Measurements from ENCODE around the gene ZBTB20.

Gene ZBTB20

DNA sequence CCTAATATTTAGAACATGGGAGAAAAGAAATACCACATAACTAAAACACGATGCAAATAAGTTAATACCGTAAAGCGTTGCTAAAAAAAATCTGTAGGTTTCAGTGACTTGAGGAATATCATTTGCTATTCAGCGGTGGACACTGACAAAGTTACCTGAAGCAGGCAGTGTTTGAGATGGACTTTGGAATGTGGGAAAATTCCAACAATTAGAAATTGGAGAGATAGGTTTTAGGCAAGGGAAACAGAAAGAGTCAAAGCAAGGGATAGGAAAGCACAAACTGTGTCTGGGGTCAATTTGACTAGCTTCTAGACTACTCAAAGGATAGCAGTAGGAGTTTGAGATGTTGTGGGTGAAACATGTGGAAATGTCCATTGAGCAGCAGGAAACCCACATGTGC lies 680.3 kb downstream of the ZBTB20 start:
- DNase-seq (ENCODE audit: low read depth) = no peak

GRCh38 chr3:114466251-114466650 lies 680.8 kb downstream of the ZBTB20 start:
- DNase-seq (ENCODE audit: low read depth) = no peak

DNA sequence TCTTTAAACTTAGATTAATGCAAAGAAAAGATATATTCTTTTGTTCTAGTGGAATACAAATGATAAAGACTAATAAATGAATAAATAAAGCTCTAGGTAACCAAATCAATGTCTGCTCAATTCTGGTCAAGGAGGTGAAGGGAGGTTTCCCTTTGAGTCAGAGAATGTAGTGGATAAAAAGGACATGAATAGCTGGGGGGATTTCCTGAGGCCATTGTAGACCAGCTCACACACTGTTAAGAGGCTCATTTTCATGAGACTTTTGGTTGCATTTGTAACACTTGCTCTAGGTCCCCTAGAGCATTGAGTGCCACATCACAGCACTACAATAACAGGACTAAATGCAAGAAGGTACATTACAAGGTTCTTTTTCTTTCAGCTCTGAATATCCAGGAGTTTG lies 682.5 kb downstream of the ZBTB20 start:
- no peak for DNase-seq (ENCODE audit: low read depth)

DNA sequence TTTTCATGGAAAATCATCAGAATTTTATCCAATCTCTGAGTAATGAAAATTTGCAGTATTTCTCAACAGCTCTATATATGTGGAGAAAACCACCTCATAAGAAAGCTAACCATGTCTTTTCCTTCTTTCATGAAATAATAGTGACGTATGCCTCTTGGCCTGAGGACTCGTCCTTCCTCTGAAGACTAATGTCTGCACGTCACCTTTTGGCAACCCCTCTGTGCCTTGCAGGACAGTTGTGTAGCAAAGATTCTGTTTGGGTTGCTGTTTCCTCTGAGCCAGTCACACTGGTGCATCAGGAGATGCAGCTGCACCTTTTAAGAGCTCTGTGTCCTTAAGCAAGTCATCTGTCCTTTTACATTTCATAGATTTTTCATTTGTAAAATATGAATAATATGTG lies 684.3 kb downstream of the ZBTB20 start:
- DNase-seq (ENCODE audit: low read depth) = no peak

DNA sequence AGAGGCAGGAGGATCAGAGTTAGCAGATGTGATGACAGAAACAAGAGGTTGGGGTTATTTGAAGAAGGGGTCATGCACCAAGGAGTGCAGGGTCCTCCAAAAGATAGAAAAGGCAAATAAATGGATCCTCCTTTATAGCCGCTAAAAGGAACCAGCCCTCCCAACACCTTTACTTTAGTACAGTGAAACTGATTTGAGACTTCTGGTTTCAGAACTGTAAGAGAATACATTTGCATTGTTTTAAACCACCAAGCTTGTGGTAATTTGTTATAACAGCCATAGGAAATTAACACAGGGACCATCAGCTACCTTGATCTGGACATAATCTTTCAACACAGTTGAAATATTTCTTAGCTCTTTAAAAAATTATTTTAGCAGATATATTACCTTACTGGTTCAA lies 686.6 kb downstream of the ZBTB20 start:
- no peak for DNase-seq (ENCODE audit: low read depth)

DNA sequence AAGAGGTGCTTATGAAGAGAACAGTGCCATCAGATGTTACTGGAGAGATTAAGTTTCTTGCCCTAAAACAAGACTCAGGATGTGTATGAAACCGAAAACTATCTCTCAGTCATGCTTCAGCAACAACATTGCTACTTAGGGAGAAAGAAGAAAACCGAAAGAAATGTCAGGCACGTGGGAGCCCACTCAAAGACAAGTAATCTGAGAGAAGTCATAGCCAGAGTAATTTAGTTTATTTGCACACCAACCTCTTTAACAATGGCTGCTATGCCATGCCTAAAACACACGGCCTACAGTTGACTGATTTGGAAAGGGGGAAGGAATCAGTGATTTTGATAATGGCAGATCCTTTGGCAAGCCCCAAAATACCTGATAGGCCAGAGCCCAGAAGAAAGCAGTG lies 690.3 kb downstream of the ZBTB20 start:
- no peak for DNase-seq (ENCODE audit: low read depth)

DNA sequence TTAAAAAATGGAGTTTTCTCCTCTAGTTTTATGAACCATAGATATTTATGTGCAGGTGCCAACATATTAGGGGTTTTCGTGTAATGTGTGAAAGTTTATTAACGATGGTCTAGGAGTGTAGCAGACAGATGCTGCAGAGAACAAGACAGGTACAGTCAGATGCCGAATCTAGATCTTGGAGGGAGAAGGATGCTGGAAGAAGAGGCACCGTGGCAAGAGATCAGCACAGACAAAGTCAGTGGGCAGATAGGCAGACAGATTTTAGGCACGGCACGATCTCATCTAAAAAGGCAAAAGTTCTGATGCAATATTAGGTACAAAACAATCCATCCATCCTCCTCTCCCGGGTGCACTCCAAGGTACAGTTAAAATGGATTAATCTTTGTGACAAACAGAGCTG lies 691.7 kb downstream of the ZBTB20 start:
- no peak for DNase-seq (ENCODE audit: low read depth)

DNA sequence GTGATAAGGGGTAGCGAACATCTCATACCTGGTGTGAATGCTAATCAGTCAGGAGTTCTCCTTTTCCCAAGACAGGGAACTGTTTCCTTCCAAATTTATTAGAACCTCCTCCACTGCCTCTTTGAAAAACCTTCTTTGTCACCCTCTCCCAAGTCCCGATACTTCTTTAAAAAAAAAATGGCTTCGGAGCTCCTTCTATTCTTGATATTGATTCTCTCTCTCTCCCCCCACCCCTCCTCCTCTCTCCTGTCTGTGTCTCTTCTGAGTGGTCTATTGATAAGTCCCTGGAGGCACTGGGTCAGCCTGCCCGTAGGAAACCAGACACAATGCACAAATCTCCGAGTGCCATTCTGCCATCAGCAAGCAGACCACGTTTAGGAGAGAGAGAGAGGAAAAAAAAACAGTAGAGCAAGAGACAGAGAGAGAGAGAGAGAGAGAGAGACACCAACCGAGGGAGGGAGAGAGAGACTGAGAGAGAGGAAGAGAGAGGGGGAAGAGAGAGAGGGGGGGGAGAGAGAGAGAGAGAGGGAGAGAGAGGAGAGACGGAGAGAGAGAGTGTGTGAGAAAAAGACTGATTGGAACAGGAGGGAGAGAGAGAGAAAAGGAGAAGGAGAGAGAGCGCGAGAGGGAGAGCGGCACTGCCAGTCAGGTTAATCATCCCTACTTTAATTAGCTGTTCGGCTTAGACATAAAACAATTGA lies 692.4 kb downstream of the ZBTB20 start:
- no peak for DNase-seq (ENCODE audit: low read depth)

DNA sequence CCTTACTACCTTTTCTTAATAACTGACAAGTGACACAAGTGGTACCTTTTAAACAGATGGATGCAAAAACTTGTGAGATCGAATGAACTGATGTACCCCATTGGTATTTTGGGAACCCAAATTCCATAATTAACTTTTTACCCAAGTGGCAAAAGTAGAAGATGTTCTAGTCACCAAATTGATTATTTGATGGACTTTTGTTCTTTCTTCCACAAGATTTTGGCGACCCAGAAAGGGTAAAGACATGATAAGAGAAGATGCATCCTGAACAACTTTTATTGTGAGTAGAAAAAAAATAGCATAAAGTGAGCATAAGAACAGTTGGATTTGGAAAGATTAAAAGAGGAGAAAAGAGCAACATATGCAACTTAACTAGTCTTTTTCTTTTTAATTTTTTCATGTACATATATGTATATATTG lies 693.7 kb downstream of the ZBTB20 start:
- no peak for DNase-seq (ENCODE audit: low read depth)

GRCh38 chr3:114452937-114453336 lies 694.2 kb downstream of the ZBTB20 start:
- no peak for DNase-seq (ENCODE audit: low read depth)

DNA sequence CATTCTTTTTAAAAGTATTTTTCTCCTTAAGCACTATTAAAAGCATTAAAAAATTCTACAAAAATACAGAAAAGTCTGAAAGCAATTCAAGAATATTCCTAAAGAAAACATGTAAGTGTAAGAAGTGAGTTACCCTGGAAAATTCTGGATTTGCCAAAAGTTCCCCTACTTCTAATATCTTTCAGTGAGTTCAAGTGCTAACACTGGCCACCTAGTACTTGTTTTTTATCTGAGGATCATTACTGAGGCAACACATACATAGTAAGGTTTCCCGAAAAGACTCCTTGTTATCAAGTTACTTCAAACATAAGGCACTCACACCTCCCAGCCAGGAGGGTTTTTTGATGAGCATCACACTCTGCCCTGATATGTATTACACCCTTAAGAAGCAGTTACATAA lies 694.8 kb downstream of the ZBTB20 start:
- no peak for DNase-seq (ENCODE audit: low read depth)

GRCh38 chr3:114451561-114452018 lies 695.5 kb downstream of the ZBTB20 start:
- DNase-seq (ENCODE audit: low read depth) = no peak

DNA sequence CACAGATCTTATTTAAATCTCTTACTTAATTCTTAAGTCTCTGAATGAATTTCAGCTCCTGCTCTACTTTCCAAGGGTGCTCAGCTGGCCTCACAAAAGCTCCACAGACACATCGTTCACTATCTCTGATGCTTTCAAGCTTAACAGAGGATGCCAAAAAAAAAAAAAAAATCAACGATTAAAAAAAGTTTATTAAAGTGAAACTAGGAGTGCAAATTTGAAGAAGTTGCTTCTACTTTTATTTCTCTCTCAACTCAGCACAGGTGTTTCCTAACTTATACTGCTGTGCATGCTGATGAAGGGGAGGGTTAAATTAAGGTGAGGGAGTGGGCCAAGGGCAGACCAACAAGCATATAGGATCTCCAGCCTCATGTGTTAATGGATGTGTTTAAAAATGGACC lies 696.0 kb downstream of the ZBTB20 start:
- DNase-seq (ENCODE audit: low read depth) = no peak

GRCh38 chr3:114450008-114450596 lies 697.0 kb downstream of the ZBTB20 start:
- DNase-seq (ENCODE audit: low read depth) = no peak

- DNase-seq (ENCODE audit: low read depth) = no peak
These were observed 697.6 kb downstream of the ZBTB20 start for GRCh38 chr3:114449271-114450007.

- DNase-seq (ENCODE audit: low read depth) = no peak
These were observed 699.1 kb downstream of the ZBTB20 start for GRCh38 chr3:114447950-114448479.

DNA sequence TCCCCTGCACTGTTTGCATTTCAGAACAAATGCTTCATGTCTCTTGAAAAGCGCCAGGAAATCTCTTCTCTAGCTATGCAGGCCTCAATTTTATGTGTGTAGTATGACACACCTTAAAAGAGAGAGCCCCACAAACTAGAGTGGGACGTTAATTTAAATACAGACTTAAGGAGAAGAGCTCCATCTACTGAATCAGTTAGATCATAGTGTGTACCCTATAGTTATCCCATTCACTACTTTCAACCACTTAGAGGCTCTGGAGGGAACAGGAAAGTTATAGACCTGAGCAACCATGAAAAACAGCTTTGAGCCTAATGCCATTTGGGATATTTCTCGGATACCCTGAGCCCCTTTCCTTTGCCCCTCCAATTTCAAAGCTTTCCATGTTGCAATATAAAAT lies 699.5 kb downstream of the ZBTB20 start:
- DNase-seq (ENCODE audit: low read depth) = no peak

DNA sequence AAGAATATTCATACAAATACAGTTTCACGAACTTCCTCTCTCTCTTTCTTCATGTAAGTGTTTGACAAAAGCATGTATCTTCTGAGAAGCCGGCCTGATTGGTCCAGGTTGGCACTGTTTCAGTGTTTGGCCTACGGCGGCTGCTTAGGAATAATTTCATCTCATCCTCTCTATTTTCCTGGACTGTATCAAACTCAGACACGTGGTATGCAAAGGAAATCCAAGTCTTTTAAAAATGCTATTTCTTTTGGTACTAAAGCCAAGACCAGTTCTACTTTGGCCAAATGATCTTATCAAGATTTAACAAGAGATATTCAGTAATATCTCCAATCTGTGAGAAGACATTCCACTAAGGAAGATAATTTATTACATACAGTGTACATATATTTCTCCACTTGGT lies 700.5 kb downstream of the ZBTB20 start:
- no peak for DNase-seq (ENCODE audit: low read depth)

GRCh38 chr3:114445233-114445632 lies 701.9 kb downstream of the ZBTB20 start:
- DNase-seq (ENCODE audit: low read depth) = no peak

GRCh38 chr3:114444216-114444615 lies 702.9 kb downstream of the ZBTB20 start:
- DNase-seq (ENCODE audit: low read depth) = no peak

DNA sequence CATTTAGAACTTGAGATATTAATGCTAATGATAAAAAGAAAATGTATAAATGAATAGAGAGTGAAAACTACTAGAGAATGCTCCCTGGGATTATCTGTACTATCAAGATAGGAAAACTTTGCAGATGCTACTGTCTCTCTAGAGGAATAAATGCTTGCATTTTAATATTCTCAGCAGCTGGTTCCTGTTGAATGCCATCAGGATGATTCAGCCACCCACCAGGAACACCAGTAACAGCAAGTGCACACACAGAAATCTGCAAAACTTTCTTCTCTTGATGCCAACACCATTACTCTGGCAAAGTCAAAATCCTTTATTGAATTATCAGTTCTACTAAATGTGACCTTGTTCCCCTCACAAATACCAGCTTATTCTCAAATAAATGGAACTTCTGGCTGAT lies 704.8 kb downstream of the ZBTB20 start:
- DNase-seq (ENCODE audit: low read depth) = no peak

DNA sequence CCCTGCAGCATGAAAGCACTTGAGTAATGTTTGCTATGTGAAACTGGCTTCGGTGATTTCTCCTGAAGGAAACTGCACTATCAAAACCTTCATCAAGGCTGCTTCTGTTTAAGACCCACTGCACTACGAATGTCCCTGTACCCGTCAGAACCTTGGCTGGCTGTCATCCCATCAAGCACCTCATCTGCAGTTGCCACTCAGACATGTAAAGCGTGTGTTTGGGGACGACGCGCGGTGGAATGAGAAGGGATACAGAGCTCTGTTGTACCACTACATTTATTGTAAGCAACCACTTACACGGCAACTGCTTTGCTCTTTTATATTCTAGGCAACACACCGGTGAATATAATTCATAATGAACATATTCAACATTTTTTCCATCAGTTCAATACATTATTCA lies 705.7 kb downstream of the ZBTB20 start:
- DNase-seq (ENCODE audit: low read depth) = no peak

GRCh38 chr3:114440700-114441099 lies 706.4 kb downstream of the ZBTB20 start:
- no peak for DNase-seq (ENCODE audit: low read depth)

All from stimulated activated CD4-positive, alpha-beta T cell treated with anti-CD3 and anti-CD28 coated beads, Interleukin-2, amount 100 ng/mL, for 4 hours (primary cell).